Heart left ventricle (tissue), 16 donors: ENCODE measurements around the gene FRAT2. TPM values are rescaled to one million over a fixed set of nuclear protein-coding genes. Genes with fewer than 3 reads are reported as not detected.

Source experiments
- ATAC-seq, 4 donors: fragments of 200-7000 bp; cut with Tn5 transposase; one replicate each; pipeline ENCODE4 v1.9.1; 2020 to 2022; ENCODE audit warnings: moderate library complexity in 4 of 4, mild to moderate bottlenecking in 3 of 4, moderate number of reproducible peaks in 1 of 4
- DNase-seq, 5 donors: peaks; one replicate each; pipeline ENCODE4 v3.0.0-alpha.2; 2020
- H3K27ac ChIP-seq, 12 donors: fragments of 200-600 bp; sonication (generic) in 4 of 12; one replicate each; pipeline versions ENCODE4 v1.5.0 to v1.8.0; 2016 to 2022; ENCODE audit warnings: mild to moderate bottlenecking in 2 of 12
- H3K27me3 ChIP-seq, 9 donors: fragments of 200-600 bp; sonication (generic) in 2 of 9; one replicate each; pipeline versions ENCODE4 v1.5.1 to v1.8.0; 2016 to 2022; ENCODE audit warnings: mild to moderate bottlenecking in 3 of 9
- H3K36me3 ChIP-seq, 9 donors: fragments of 200-600 bp; sonication (generic) in 2 of 9; one replicate each; pipeline versions ENCODE4 v1.5.0 to v1.8.0; 2018 to 2022; ENCODE audit warnings: mild to moderate bottlenecking in 2 of 9
- H3K4me1 ChIP-seq, 12 donors: fragments of 200-600 bp; sonication (generic) in 4 of 12; one replicate each; pipeline versions ENCODE4 v1.5.0 to v1.8.0; 2016 to 2022; ENCODE audit warnings: mild to moderate bottlenecking in 3 of 12
- H3K4me3 ChIP-seq, 12 donors: fragments of 200-600 bp; sonication (generic) in 4 of 12; one replicate each; pipeline versions ENCODE4 v1.5.0 to v1.8.0; 2017 to 2022; ENCODE audit warnings: mild to moderate bottlenecking in 9 of 12, moderate library complexity in 4 of 12
- H3K9me3 ChIP-seq, 12 donors: fragments of 200-600 bp; sonication (generic) in 4 of 12; one replicate each; pipeline versions ENCODE4 v1.5.0 to v1.8.0; 2016 to 2022; ENCODE audit warnings: mild to moderate bottlenecking in 1 of 12
- CTCF ChIP-seq, 12 donors: fragments of 200-600 bp; sonication (generic) in 4 of 12; IDR thresholded peaks; one replicate each; pipeline versions ENCODE4 v1.5.0 to v1.8.0; 2018 to 2022; ENCODE audit warnings: antibody characterized with exemption in 12 of 12, mild to moderate bottlenecking in 5 of 12
- POLR2A ChIP-seq, 2 donors: fragments of 450-650 bp; IDR thresholded peaks; one replicate each; pipeline ENCODE4 v1.6.1; 2017; ENCODE audit warnings: antibody characterized with exemption in 2 of 2, mild to moderate bottlenecking in 2 of 2, moderate library complexity in 2 of 2
- WGBS, 4 donors: extraction: QIAGEN DNeasy Blood & Tissue Kit in 2 of 4; methylation state at CpG; one replicate each; pipeline versions ENCODE4 v1.1.5 to v1.1.7; 2013 to 2018; 5-methylcytosine and 5-hydroxymethylcytosine counted together
- intact Hi-C, 10 donors: fragments of 100-400 bp; cut with DNase I; formaldehyde crosslinking; loops; one replicate each; pipeline versions ENCODE4 v1.11.1 to v1.14.2; 2022
- long read RNA-seq, 3 donors: library from polyadenylated mRNA; unstranded; transcript quantifications; one replicate each; pipeline ENCODE4 v2.0.0, GENCODE V29; 2020 to 2021
- polyA plus RNA-seq, 2 donors: library from polyadenylated mRNA; stranded (reverse); fragments of 200-250 nt; gene quantifications; one replicate each; pipeline ENCODE4 v1.2.3, GENCODE V29; 2013
- total RNA-seq, 9 donors: library from RNA; depleted of rRNA in 2 of 9; stranded (reverse); fragments of >200 nt in 2 of 9; fragmentation: NEBNext Ultra II Directional in 3 of 9; extraction: Animal tissue kit (Norgen Biotek cat#: 25700) in 3 of 9; gene quantifications; one replicate each; pipeline versions ENCODE4 v1.1.0 to v1.2.4, GENCODE V29; 2016 to 2023
- donor health status: ischemic (EF 13 %, LVEDD 7.1; RV severe dilation, severe dysfunction).
- donor health status: healthy with polysubstance abuse.
- donor health status: DM: no; HTN: yes; CAD: no.
- donor health status: DM: no; HTN: no; CAD: no.
- donor health status: ischemic (EF 25% LVEDD 6.9; RV normal size, moderate dysfunction).
- donor health status: ischemic (EF 25% LVEDD 5.7; RV mildly dilated, moderate dysfunction).
- donor health status: healthy.
- donor health status: DM: yes; HTN: yes; CAD: no.
- donor health status: ischemic (EF 35%, LVEDD 5.7; RV mildly dilated, moderate dysfunction).
- donor health status: nonischemic (EF 11% LVEDD 7.7; RV severe dilation, severe dysfunction).
- donor health status: DM: yes; HTN: yes; CAD: no.
- donor health status: PGD.
- donor health status: ischemic (EF 29% LVEDD 5.4; RV normal size, mild dysfunction).
- donor health status: nonischemic (EF 23%, LVEDD 6.1; RV moderate dilation, normal function).

The FRAT2 gene
- total RNA-seq (10 to 100 TPM in 1 of 9 donors, 1 to 10 TPM in 8; 4.4 to 12.4 (median 7.5) TPM), polyA plus RNA-seq (1 to 10 TPM; 3.4 to 4.6 TPM)
- long read RNA-seq, donor 1, transcript FRAT2-201 (1 exons, 2,213 nt) = major isoform, 38 of 38 reads
- long read RNA-seq, donor 1, partial matches to known transcripts = 0 of 38 reads
- long read RNA-seq, donor 1, other reads (novel, unspliced or antisense) = 0 of 38 reads
- long read RNA-seq, donor 2, transcript FRAT2-201 (1 exons, 2,213 nt) = major isoform, 16 of 16 reads
- long read RNA-seq, donor 2, partial matches to known transcripts = 0 of 16 reads
- long read RNA-seq, donor 2, other reads (novel, unspliced or antisense) = 0 of 16 reads
- long read RNA-seq, donor 3, transcript FRAT2-201 (1 exons, 2,213 nt) = major isoform, 29 of 29 reads
- long read RNA-seq, donor 3, partial matches to known transcripts = 0 of 29 reads
- long read RNA-seq, donor 3, other reads (novel, unspliced or antisense) = 0 of 29 reads

GRCh38 chr10:97334370-97335175, at the start of gene FRAT2:
TSS of gene FRAT2 (minus strand) at chr10:97334729. CDS start at chr10:97334572, 157 bp downstream.
- Histone ChIP-seq H3K9me3 (no peaks in the 10 kb centered on the region), H3K27me3 (no peaks in the 10 kb centered on the region), H3K4me1 (peaks cover 2 to 68% (median 38%) of the 10 kb centered on the region in 12 donors), H3K36me3 (peaks cover 0 to 6% (median 3%) of the 10 kb centered on the region in 9 donors), H3K4me3 (peak within 1 kb of the TSS; percentile 67 to 100 (median 90)), H3K27ac (peak within 1 kb of the TSS; percentile 88 to 99 (median 95))
- ATAC-seq (peak; percentile 94 to 97 (median 96)), DNase-seq (peak; percentile 93 to 96 (median 94))
- 0 to 1% (median 1%) methylated on average over 33 to 103 of the region's 103 CpGs for WGBS, 4 donors
- TF ChIP-seq POLR2A (IDR thresholded peaks at IDR 0.05) (peak in 1 of 2 donors; percentile 83), CTCF (IDR thresholded peaks at IDR 0.05) (no peak)
- intact Hi-C loops = loop anchor here in 9 of 10 donors (1.0 to 5.0 kb wide), 7 partner anchors 14 to 68 kb away; partner anchors contain the start of genes ARHGAP19 (in 5 of the 9) and RRP12 (in 1 of the 9)

- WGBS, 4 donors = 92 to 100% (median 97%) methylated on average over 3 to 5 of the region's 5 CpGs
- intact Hi-C loops = no loop called here
- Histone ChIP-seq H3K4me1 (peaks cover 0 to 7% (median 0%) of the 10 kb centered on the region in 12 donors), H3K27me3 (no peaks in the 10 kb centered on the region), H3K36me3 (peaks cover 0 to 75% (median 55%) of the 10 kb centered on the region in 9 donors), H3K27ac (no peak overlapping the region), H3K4me3 (no peak overlapping the region), H3K9me3 (no peaks in the 10 kb centered on the region)
- ATAC-seq (no peak), DNase-seq (no peak)
- TF ChIP-seq POLR2A (IDR thresholded peaks at IDR 0.05) (no peak), CTCF (IDR thresholded peaks at IDR 0.05) (no peak)
Observed at GRCh38 chr10:97384156-97384555, 49.6 kb upstream of the FRAT2 start.

GRCh38 chr10:97383159-97383558, 48.6 kb upstream of the FRAT2 start:
- peaks cover 0 to 7% (median 0%) of the 10 kb centered on the region in 12 donors for H3K4me1 ChIP-seq
- H3K27me3 ChIP-seq = no peaks in the 10 kb centered on the region
- H3K36me3 ChIP-seq = peaks cover 0 to 76% (median 55%) of the 10 kb centered on the region in 9 donors
- H3K27ac ChIP-seq = no peak overlapping the region
- H3K9me3 ChIP-seq = no peaks in the 10 kb centered on the region
- no peak for TF ChIP-seq POLR2A (IDR thresholded peaks at IDR 0.05)
- no peak for TF ChIP-seq CTCF (IDR thresholded peaks at IDR 0.05)
- WGBS, 4 donors = 92 to 96% (median 95%) methylated on average over 7 of the region's 7 CpGs
- H3K4me3 ChIP-seq = no peak overlapping the region
- DNase-seq = no peak
- no peak for ATAC-seq
- intact Hi-C loops = no loop called here
